Central memory CD8-positive, alpha-beta T cell (primary cell): ENCODE data around the gene SNAP29.
"Not testable (repeated sequence)": the region's sequence is repeated elsewhere in the genome, so short reads cannot be mapped to it uniquely, and the experiment has no call there.

Experiments used
- ATAC-seq: fragments of 150-1000 bp; cut with Tn5 transposase; replicated peaks from 2 replicates; pipeline ENCODE4 v1.10.0; 2022; ENCODE audit warnings: mild to moderate bottlenecking, moderate FRiP score, moderate number of reproducible peaks; ENCODE audit not compliant: poor library complexity, severe bottlenecking; ENCODE audit errors: extremely low read depth
- DNase-seq, 2 donors: peaks; one replicate each; pipeline ENCODE4 v3.0.0; 2021; ENCODE audit warnings: low spot score in 2 of 2
- H3K27ac Mint-ChIP-seq: one replicate; pipeline ENCODE4 v1.8.0; 2022; ENCODE audit warnings: low read depth, mild to moderate bottlenecking, moderate library complexity, mixed read lengths
- H3K27me3 Mint-ChIP-seq: one replicate; pipeline ENCODE4 v1.8.0; 2022; ENCODE audit warnings: mixed read lengths
- H3K36me3 Mint-ChIP-seq: one replicate; pipeline ENCODE4 v1.8.0; 2022; ENCODE audit warnings: mild to moderate bottlenecking, moderate library complexity, mixed read lengths; ENCODE audit not compliant: insufficient read depth
- H3K4me1 Mint-ChIP-seq: one replicate; pipeline ENCODE4 v1.8.0; 2022; ENCODE audit warnings: mixed read lengths
- H3K4me3 Mint-ChIP-seq: one replicate; pipeline ENCODE4 v1.8.0; 2022; ENCODE audit warnings: mild to moderate bottlenecking, moderate library complexity, mixed read lengths
- H3K9me3 Mint-ChIP-seq: one replicate; pipeline ENCODE4 v1.8.0; 2022; ENCODE audit warnings: mixed read lengths

SNAP29 gene

GRCh38 chr22:20935780-20936539, 77.2 kb downstream of the SNAP29 start:
- Mint-ChIP-seq H3K27ac (peak overlapping the region; percentile 25), H3K4me1 (peaks cover 67% of the 10 kb centered on the region), H3K36me3 (peaks cover 45% of the 10 kb centered on the region), H3K4me3 (peak overlapping the region; percentile 9)
- DNase-seq, H3K9me3 Mint-ChIP-seq, H3K27me3 Mint-ChIP-seq, ATAC-seq: not testable (repeated sequence)

- Mint-ChIP-seq H3K9me3 (no peaks in the 10 kb centered on the region), H3K4me3 (peak overlapping the region; percentile 54), H3K27ac (peak overlapping the region; percentile 83), H3K36me3 (peaks cover 45% of the 10 kb centered on the region), H3K4me1 (peaks cover 71% of the 10 kb centered on the region), H3K27me3 (no peaks in the 10 kb centered on the region)
- DNase-seq (no peak), ATAC-seq (no peak)
Observed at GRCh38 chr22:20937031-20937793, 78.4 kb downstream of the SNAP29 start.

GRCh38 chr22:20937794-20938671, 79.2 kb downstream of the SNAP29 start:
- Mint-ChIP-seq H3K36me3 (peaks cover 46% of the 10 kb centered on the region), H3K4me1 (peaks cover 72% of the 10 kb centered on the region), H3K9me3 (no peaks in the 10 kb centered on the region), H3K4me3 (peak overlapping the region; percentile 54), H3K27ac (peak overlapping the region; percentile 83), H3K27me3 (no peaks in the 10 kb centered on the region)
- ATAC-seq = no peak
- DNase-seq = no peak

- H3K27me3 Mint-ChIP-seq, H3K27ac Mint-ChIP-seq, DNase-seq, H3K9me3 Mint-ChIP-seq, ATAC-seq: not testable (repeated sequence)
- Mint-ChIP-seq H3K4me3 (peak overlapping the region; percentile 58), H3K4me1 (peaks cover 80% of the 10 kb centered on the region), H3K36me3 (peaks cover 36% of the 10 kb centered on the region)
Observed at GRCh38 chr22:20939457-20940185, 80.8 kb downstream of the SNAP29 start.

- Mint-ChIP-seq H3K4me1 (peaks cover 84% of the 10 kb centered on the region), H3K27ac (peak overlapping the region; percentile 81), H3K36me3 (peaks cover 34% of the 10 kb centered on the region), H3K9me3 (no peaks in the 10 kb centered on the region), H3K27me3 (no peaks in the 10 kb centered on the region), H3K4me3 (peak overlapping the region; percentile 58)
- no peak for ATAC-seq
- DNase-seq = no peak
Observed at GRCh38 chr22:20940186-20940651, 81.4 kb downstream of the SNAP29 start.
